OCI-LY3 (cell line): ENCODE measurements around the gene ZNF175.

ENCODE experiments used
- EZH2phosphoT487 ChIP-seq: fragments of 200-600 bp; shearing (Covaris generic); IDR thresholded peaks from 2 replicates; pipeline ENCODE4 v1.6.1; 2018; ENCODE audit warnings: antibody characterized with exemption, mixed run types, low read depth
- TF ChIP-seq, protein P1 (sequence below): fragments of 200-600, 300-600 bp; sonication (generic); IDR thresholded peaks from 2 replicates; pipeline ENCODE4 v1.5.1; 2014; ENCODE audit warnings: antibody characterized with exemption, low read length, low read depth

DNA sequence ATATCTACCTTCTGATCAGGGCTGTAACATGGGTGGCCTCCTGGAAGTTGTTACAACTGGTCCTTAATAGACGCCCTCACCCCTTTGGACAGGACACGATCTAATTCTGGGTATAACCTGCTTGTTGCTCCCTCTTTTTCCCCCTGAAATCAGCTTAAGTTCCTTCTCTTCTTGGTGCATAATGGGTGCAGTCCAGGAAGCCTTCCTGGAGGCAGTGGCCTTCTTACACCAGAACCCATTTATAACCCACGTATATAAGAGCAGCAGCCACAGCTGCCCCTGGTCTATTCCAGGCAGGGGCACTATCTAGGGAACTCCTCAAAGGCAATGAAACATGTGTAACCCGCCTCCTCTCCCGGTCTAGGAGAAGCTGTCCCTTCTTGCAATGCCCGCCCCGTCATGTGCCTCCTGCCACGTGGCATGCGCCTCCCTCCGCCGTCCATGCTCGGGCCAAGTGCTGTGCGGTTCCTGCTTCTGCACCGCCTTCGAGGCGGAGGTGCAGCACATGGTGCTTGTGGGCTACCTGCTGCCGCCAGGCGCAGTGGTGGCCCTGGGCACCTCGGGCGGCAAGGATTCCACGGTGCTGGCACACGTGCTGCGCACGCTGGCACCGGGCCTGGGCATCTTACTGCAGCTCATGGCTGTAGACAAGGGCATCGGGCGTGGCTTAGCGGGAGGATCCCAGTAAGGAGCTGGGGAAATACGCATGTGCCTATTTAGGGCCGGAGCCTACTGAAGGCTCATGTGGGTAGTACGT, 27.3 kb downstream of the ZNF175 start:
- TF ChIP-seq, protein P1, sequence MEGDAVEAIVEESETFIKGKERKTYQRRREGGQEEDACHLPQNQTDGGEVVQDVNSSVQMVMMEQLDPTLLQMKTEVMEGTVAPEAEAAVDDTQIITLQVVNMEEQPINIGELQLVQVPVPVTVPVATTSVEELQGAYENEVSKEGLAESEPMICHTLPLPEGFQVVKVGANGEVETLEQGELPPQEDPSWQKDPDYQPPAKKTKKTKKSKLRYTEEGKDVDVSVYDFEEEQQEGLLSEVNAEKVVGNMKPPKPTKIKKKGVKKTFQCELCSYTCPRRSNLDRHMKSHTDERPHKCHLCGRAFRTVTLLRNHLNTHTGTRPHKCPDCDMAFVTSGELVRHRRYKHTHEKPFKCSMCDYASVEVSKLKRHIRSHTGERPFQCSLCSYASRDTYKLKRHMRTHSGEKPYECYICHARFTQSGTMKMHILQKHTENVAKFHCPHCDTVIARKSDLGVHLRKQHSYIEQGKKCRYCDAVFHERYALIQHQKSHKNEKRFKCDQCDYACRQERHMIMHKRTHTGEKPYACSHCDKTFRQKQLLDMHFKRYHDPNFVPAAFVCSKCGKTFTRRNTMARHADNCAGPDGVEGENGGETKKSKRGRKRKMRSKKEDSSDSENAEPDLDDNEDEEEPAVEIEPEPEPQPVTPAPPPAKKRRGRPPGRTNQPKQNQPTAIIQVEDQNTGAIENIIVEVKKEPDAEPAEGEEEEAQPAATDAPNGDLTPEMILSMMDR, result no peak
- no peak for TF ChIP-seq EZH2phosphoT487
